ENCODE measurements around the gene MAG.

The MAG gene

GRCh38 chr19:35363001-35363590, 71.1 kb downstream of the MAG start:
- no peak for DNase-seq

All from NCI-H82 (cell line).